Panc1 (cell line): ENCODE results near the gene KRTAP5-1.

Experiments used
- CTCF ChIP-seq: fragments of 450-650 bp; IDR thresholded peaks from 2 replicates; pipeline ENCODE4 v1.5.1; 2017; ENCODE audit warnings: mild to moderate bottlenecking
- POLR2AphosphoS5 ChIP-seq: IDR thresholded peaks from 2 replicates; pipeline ENCODE4 v1.6.1; 2012; ENCODE audit warnings: mild to moderate bottlenecking, low read depth, low read length, moderate library complexity
- REST ChIP-seq, 2 experiments: IDR thresholded peaks; 2 replicates each; pipeline ENCODE4 v1.6.1; 2011 to 2012; ENCODE audit warnings: low read depth in 2 of 2, control low read depth in 1 of 2, low read length in 1 of 2, mild to moderate bottlenecking in 1 of 2, moderate library complexity in 1 of 2; ENCODE audit not compliant: insufficient read depth in 1 of 2
- SIN3A ChIP-seq: IDR thresholded peaks from 2 replicates; pipeline ENCODE4 v1.6.1; 2012; ENCODE audit warnings: low read depth, mild to moderate bottlenecking, low read length, moderate library complexity, borderline replicate concordance; ENCODE audit not compliant: insufficient read depth

- TF ChIP-seq CTCF (no peak), SIN3A (no peak), REST (IDR thresholded peaks at IDR 0.05; ENCODE audit: insufficient read depth in 1 of 2, low read depth in 2 of 2, low read length in 1 of 2) (no peak), POLR2AphosphoS5 (no peak)
Observed at GRCh38 chr11:1554981-1555712, 29.9 kb downstream of the KRTAP5-1 start.
